ENCODE measurements around the gene PIAS1.
A peak's percentile ranks its signal among the peaks of the same experiment; 100 is the strongest.

Gene PIAS1

GRCh38 chr15:68207176-68207935 is 153.2 kb downstream of the PIAS1 start:
- TF ChIP-seq SPI1 (IDR thresholded peaks at IDR 0.05; ENCODE audit: borderline replicate concordance, low read depth) (no peak), POLR2AphosphoS5 (IDR thresholded peaks at IDR 0.05; ENCODE audit: low read depth) (no peak; the same call in 1 of the 2 replicates), CTCF (IDR thresholded peaks at IDR 0.05; ENCODE audit: insufficient read depth, low read length) (no peak), REST (IDR thresholded peaks at IDR 0.05; ENCODE audit: insufficient replicate concordance, low read depth) (no peak), GABPA (IDR thresholded peaks at IDR 0.05; ENCODE audit: low read depth) (no peak)
- Histone ChIP-seq H3K27me3 (ENCODE audit: insufficient read depth, poor library complexity, severe bottlenecking) (no peaks in the 10 kb centered on the region), H3K27ac (replicated peaks) (peak overlapping the region; percentile 78), H3K4me3 (replicated peaks; ENCODE audit: insufficient read depth, low read length) (no peak overlapping the region)
- no peak for DNase-seq (ENCODE audit: low read depth in 1 of 2, low spot score in 1 of 2)

GRCh38 chr15:68208136-68208535 is 154.0 kb downstream of the PIAS1 start:
- H3K27ac ChIP-seq (replicated peaks), result no peak overlapping the region
- H3K4me3 ChIP-seq (replicated peaks; ENCODE audit: insufficient read depth, low read length), result no peak overlapping the region
- no peaks in the 10 kb centered on the region for H3K27me3 ChIP-seq (ENCODE audit: insufficient read depth, poor library complexity, severe bottlenecking)
- TF ChIP-seq CTCF (IDR thresholded peaks at IDR 0.05; ENCODE audit: insufficient read depth, low read length) (no peak), POLR2AphosphoS5 (IDR thresholded peaks at IDR 0.05; ENCODE audit: low read depth) (no peak), SPI1 (IDR thresholded peaks at IDR 0.05; ENCODE audit: borderline replicate concordance, low read depth) (no peak), GABPA (IDR thresholded peaks at IDR 0.05; ENCODE audit: low read depth) (no peak), REST (IDR thresholded peaks at IDR 0.05; ENCODE audit: insufficient replicate concordance, low read depth) (no peak)
- no peak for DNase-seq (ENCODE audit: low read depth in 1 of 2, low spot score in 1 of 2)

DNA sequence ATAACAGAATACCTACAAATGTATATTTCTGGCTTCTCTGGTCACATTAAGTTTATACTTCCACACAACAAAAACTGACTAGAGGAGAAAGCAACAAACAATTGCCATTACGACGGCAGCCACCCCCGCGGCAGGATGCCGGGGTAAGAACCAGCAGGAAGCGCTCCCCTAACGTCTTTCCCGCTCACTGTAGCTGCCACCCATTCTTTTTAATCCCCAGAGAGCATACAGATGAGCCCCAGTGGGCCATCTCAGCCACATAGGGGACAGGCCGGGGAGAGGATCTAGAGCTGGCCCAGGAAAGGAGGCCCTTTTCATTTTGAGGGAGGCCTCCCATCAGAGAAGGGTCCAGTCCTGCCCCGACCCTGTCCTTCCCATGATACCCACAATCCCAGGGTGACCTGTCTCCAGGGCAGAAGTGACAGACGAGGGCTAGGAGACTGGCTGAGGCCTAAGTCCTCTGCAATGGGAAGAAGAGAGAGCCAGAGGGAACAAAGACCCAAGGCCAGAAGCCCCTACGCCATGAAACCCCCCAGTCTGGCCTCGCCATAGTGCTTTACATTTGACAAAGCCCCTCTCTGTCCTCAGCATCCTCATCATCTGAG is 154.6 kb downstream of the PIAS1 start:
- DNase-seq (ENCODE audit: low read depth in 1 of 2, low spot score in 1 of 2), result no peak
- Histone ChIP-seq H3K4me3 (replicated peaks; ENCODE audit: insufficient read depth, low read length) (no peak overlapping the region), H3K27me3 (ENCODE audit: insufficient read depth, poor library complexity, severe bottlenecking) (no peaks in the 10 kb centered on the region), H3K27ac (replicated peaks) (no peak overlapping the region)
- TF ChIP-seq SPI1 (IDR thresholded peaks at IDR 0.05; ENCODE audit: borderline replicate concordance, low read depth) (no peak), REST (IDR thresholded peaks at IDR 0.05; ENCODE audit: insufficient replicate concordance, low read depth) (no peak), GABPA (IDR thresholded peaks at IDR 0.05; ENCODE audit: low read depth) (no peak), POLR2AphosphoS5 (IDR thresholded peaks at IDR 0.05; ENCODE audit: low read depth) (no peak), CTCF (IDR thresholded peaks at IDR 0.05; ENCODE audit: insufficient read depth, low read length) (no peak)
